ENCODE results near the gene MGAT5B.

GRCh38 chr17:76880971-76881370, 12.8 kb downstream of the MGAT5B start:
- no peak for TF ChIP-seq CTCF (IDR thresholded peaks at IDR 0.05; ENCODE audit: low read depth, low read length, poor library complexity, severe bottlenecking)
- TF ChIP-seq EZH2phosphoT487 (IDR thresholded peaks at IDR 0.05; ENCODE audit: borderline replicate concordance, low read length), result no peak

Measured in DOHH2 (cell line).